K562 (cell line): ENCODE data around the gene SLC41A3. TPM values are rescaled to one million over a fixed set of nuclear protein-coding genes. Genes with fewer than 3 reads are reported as not detected.

Source experiments
- ATAC-seq: fragments of 200-7000 bp; cut with Tn5 transposase; 3 replicates; pipeline ENCODE4 v1.9.1; 2020; ENCODE audit warnings: moderate library complexity
- BruUV-seq: library from RNA; stranded (reverse); fragments of 400-500 nt; replicated peaks from 2 replicates; lab custom pipeline; 2021; lab: Mats Ljungman, UMichigan
- CTCF ChIA-PET: fragments of 300-600 bp; formaldehyde crosslinking; extraction: SDS; loops from one replicate; lab custom pipeline; 2021; ENCODE audit warnings: low intra/inter-chr PET ratio; lab: Yijun Ruan, JAX
- POLR2A ChIA-PET: fragments of 300-600, 350-650 bp; sonication (Branson Sonifier 250); formaldehyde crosslinking; extraction: SDS; loops from one replicate; lab custom pipeline; 2021; ENCODE audit warnings: antibody characterized with exemption, inconsistent platforms; lab: Yijun Ruan, JAX
- DNase-seq, 4 experiments: peaks; one replicate each; pipeline versions ENCODE4 v3.0.0 to v3.0.0-alpha.2; 2011 to 2018; ENCODE audit warnings: low spot score in 3 of 4, mixed read lengths in 3 of 4; ENCODE audit errors: extremely low read depth in 1 of 4
- FAIRE-seq: peaks from 2 replicates; lab custom pipeline; 2011; peaks lifted over from hg19 to GRCh38; lab: Jason Lieb, UNC
- H2AFZ ChIP-seq: 2 replicates; pipeline ENCODE4 v1.6.0; 2011; ENCODE audit warnings: low read depth, low read length, control low read depth, inconsistent platforms
- H3K27ac ChIP-seq: fragments of 200-600 bp; 3 replicates; pipeline ENCODE4 v1.8.0; 2011; ENCODE audit warnings: low read depth, mild to moderate bottlenecking, control low read depth, inconsistent platforms, low read length, moderate library complexity, mixed read lengths; ENCODE audit errors: extremely low read depth
- H3K27me3 ChIP-seq, 2 experiments: fragments of 300-600 bp in 1 of 2; 2 replicates in 1 of 2; 3 replicates in 1 of 2; pipeline versions ENCODE4 v1.6.0 to v1.8.0; 2011; ENCODE audit warnings: inconsistent platforms in 2 of 2, low read length in 2 of 2, mild to moderate bottlenecking in 1 of 2, mixed read lengths in 1 of 2, moderate library complexity in 1 of 2; ENCODE audit not compliant: control insufficient read depth in 2 of 2, insufficient read depth in 2 of 2
- H3K36me3 ChIP-seq: fragments of 300-600 bp; 3 replicates; pipeline ENCODE4 v1.8.0; 2011; ENCODE audit warnings: mild to moderate bottlenecking, low read length, inconsistent platforms; ENCODE audit not compliant: control insufficient read depth, insufficient read depth
- H3K4me1 ChIP-seq, 2 experiments: fragments of 200-600 bp in 1 of 2; replicated peaks in 1 of 2; 2 replicates in 1 of 2; 3 replicates in 1 of 2; pipeline versions ENCODE4 v1.5.1 to v1.8.0; 2011; ENCODE audit warnings: inconsistent platforms in 2 of 2, low read length in 2 of 2, mild to moderate bottlenecking in 1 of 2, mixed read lengths in 1 of 2, moderate library complexity in 1 of 2; ENCODE audit not compliant: control insufficient read depth in 2 of 2, insufficient read depth in 2 of 2
- H3K4me2 ChIP-seq: 2 replicates; pipeline ENCODE4 v1.6.1; 2011; ENCODE audit warnings: low read length, control low read depth, inconsistent platforms, mixed read lengths; ENCODE audit not compliant: insufficient read depth
- H3K4me3 ChIP-seq: fragments of 200-600 bp; sonication (generic), shearing (Covaris generic); 2 replicates; pipeline ENCODE4 v1.5.1; 2016; ENCODE audit warnings: control low read depth, inconsistent platforms
- H3K79me2 ChIP-seq: fragments of 200-600 bp; 3 replicates; pipeline ENCODE4 v1.8.0; 2011; ENCODE audit warnings: low read length, inconsistent platforms; ENCODE audit not compliant: control insufficient read depth, insufficient read depth
- H3K9ac ChIP-seq, 2 experiments: 2 replicates each; pipeline versions ENCODE4 v1.6.0 to v1.6.1; 2011; ENCODE audit warnings: low read depth in 2 of 2, low read length in 2 of 2, control low read depth in 1 of 2, inconsistent platforms in 1 of 2, mild to moderate bottlenecking in 1 of 2, mixed read lengths in 1 of 2; ENCODE audit not compliant: insufficient read depth in 1 of 2
- H3K9me1 ChIP-seq: one replicate; pipeline ENCODE4 v1.6.0; 2011; ENCODE audit warnings: inconsistent platforms, mild to moderate bottlenecking, low read length, moderate library complexity; ENCODE audit not compliant: control insufficient read depth, insufficient read depth
- H3K9me3 ChIP-seq: replicated peaks from 2 replicates; pipeline ENCODE4 v1.5.1; 2011; ENCODE audit warnings: low read depth, low read length, inconsistent platforms; ENCODE audit not compliant: control insufficient read depth, insufficient read depth
- H4K20me1 ChIP-seq: replicated peaks from 2 replicates; pipeline ENCODE4 v1.6.1; 2011; ENCODE audit warnings: low read length, inconsistent platforms, mixed read lengths; ENCODE audit not compliant: control insufficient read depth, insufficient read depth
- BRCA1 ChIP-seq, 2 experiments: fragments of 450-650 bp in 1 of 2; sonication (generic) in 1 of 2; formaldehyde crosslinking in 1 of 2; IDR thresholded peaks; 2 replicates each; pipeline versions ENCODE4 v1.5.0 to v1.6.1; 2017 to 2020; ENCODE audit warnings: mild to moderate bottlenecking in 1 of 2, missing genetic modification reagents in 1 of 2
- C11orf30 ChIP-seq: fragments of 450-650 bp; IDR thresholded peaks from 2 replicates; pipeline ENCODE4 v1.6.1; 2016; ENCODE audit warnings: low read depth, mild to moderate bottlenecking
- CCAR2 ChIP-seq: fragments of 200-400 bp; formaldehyde crosslinking; IDR thresholded peaks from 2 replicates; pipeline ENCODE4 v1.6.1; 2017; ENCODE audit warnings: mild to moderate bottlenecking, low read depth, low read length
- DIDO1 ChIP-seq: fragments of 450-650 bp; IDR thresholded peaks from 2 replicates; pipeline ENCODE4 v1.6.1; 2016; ENCODE audit warnings: low read depth, missing biosample characterization, missing genetic modification characterization
- FOSL1 ChIP-seq: fragments of 200-800 bp; sonication (Bioruptor generic); conservative IDR thresholded peaks from 2 replicates; pipeline ENCODE4 v1.6.1; 2016; ENCODE audit warnings: missing genetic modification characterization, missing compliant biosample characterization
- FOXJ3 ChIP-seq: sonication (generic); formaldehyde crosslinking; IDR thresholded peaks from 2 replicates; pipeline ENCODE4 v1.4.0; 2020; ENCODE audit warnings: mild to moderate bottlenecking, missing genetic modification reagents
- GABPB1 ChIP-seq: sonication (generic); formaldehyde crosslinking; IDR thresholded peaks from 2 replicates; pipeline ENCODE4 v1.8.0; 2022; ENCODE audit warnings: mild to moderate bottlenecking, missing genetic modification reagents
- JUND ChIP-seq, 2 experiments: IDR thresholded peaks; 2 replicates in 1 of 2; 3 replicates in 1 of 2; pipeline ENCODE4 v1.6.1; 2011; ENCODE audit warnings: borderline replicate concordance in 2 of 2, low read depth in 2 of 2, low read length in 2 of 2, improper control_type of control experiment in 1 of 2, missing biosample characterization in 1 of 2, missing genetic modification characterization in 1 of 2, missing genetic modification reagents in 1 of 2
- NBN ChIP-seq: fragments of 450-650 bp; IDR thresholded peaks from 2 replicates; pipeline ENCODE4 v1.6.1; 2016; ENCODE audit warnings: low read depth, mild to moderate bottlenecking
- NFATC3 ChIP-seq: fragments of 450-650 bp; IDR thresholded peaks from 2 replicates; pipeline ENCODE4 v1.6.1; 2017; ENCODE audit warnings: mild to moderate bottlenecking
- POLR2AphosphoS5 ChIP-seq: IDR thresholded peaks from 2 replicates; pipeline ENCODE4 v1.6.1; 2011; ENCODE audit warnings: mild to moderate bottlenecking, low read depth, low read length, moderate library complexity; ENCODE audit not compliant: control insufficient read depth, insufficient read depth
- PURB ChIP-seq: sonication (generic); formaldehyde crosslinking; IDR thresholded peaks from 2 replicates; pipeline ENCODE4 v1.9.0; 2021; ENCODE audit warnings: low read depth, mild to moderate bottlenecking, missing genetic modification reagents
- SAP30 ChIP-seq: fragments of 200-600 bp; sonication (generic); IDR thresholded peaks from 2 replicates; pipeline ENCODE4 v1.6.1; 2012; ENCODE audit warnings: borderline replicate concordance, low read depth, mild to moderate bottlenecking, moderate library complexity, low read length, control low read depth, inconsistent platforms; ENCODE audit not compliant: insufficient read depth, poor library complexity, severe bottlenecking
- SMC3 ChIP-seq: conservative IDR thresholded peaks from 2 replicates; pipeline ENCODE4 v1.6.1; 2011; ENCODE audit warnings: low read depth, low read length, improper control_type of control experiment; ENCODE audit not compliant: insufficient read depth
- ZEB2 ChIP-seq: fragments of 450-650 bp; IDR thresholded peaks from 2 replicates; pipeline ENCODE4 v1.6.1; 2016
- ZNF224 ChIP-seq: sonication (generic); formaldehyde crosslinking; IDR thresholded peaks from 2 replicates; pipeline ENCODE4 v1.8.0; 2022; ENCODE audit warnings: mild to moderate bottlenecking, missing genetic modification reagents
- ZNF778 ChIP-seq: fragments of 450-650 bp; formaldehyde crosslinking; IDR thresholded peaks from 2 replicates; pipeline ENCODE4 v1.4.0; 2020; ENCODE audit warnings: mild to moderate bottlenecking, moderate library complexity
- WGBS: fragments of 100-300 bp; shearing (Covaris generic); methylation state at CpG from one replicate; pipeline ENCODE4 v1.1.6; 2016; ENCODE audit warnings: low coverage, mixed read lengths; ENCODE audit not compliant: insufficient coverage; ENCODE audit errors: missing lambda C conversion rate; 5-methylcytosine and 5-hydroxymethylcytosine counted together
- in situ Hi-C: fragments of 300-500 bp; cut with MboI; formaldehyde crosslinking; loops from 4 replicates; pipeline ENCODE4 v1.15.0; 2018; ENCODE audit warnings: inconsistent platforms, mixed read lengths
- intact Hi-C: fragments of 100-400 bp; cut with micrococcal nuclease; formaldehyde crosslinking; loops from 2 replicates; pipeline ENCODE4 v1.14.2; 2022
- polyA plus RNA-seq, 8 experiments: library from polyadenylated mRNA; depleted of rRNA in 4 of 8; stranded (reverse) in 5 of 8; unstranded in 3 of 8; fragments of >200 nt; fragmentation: Nextera tagmentation in 2 of 8; fragmentation: Illumina TruSeq in 1 of 8; extraction: Ambion mirVana in 2 of 8; extraction: Trizol in 1 of 8; gene quantifications; 2 replicates each; pipeline versions ENCODE4 v1.2.1 to v1.2.3, GENCODE V29; 2011 to 2014; ENCODE audit warnings: inconsistent platforms in 1 of 8, missing spikeins in 1 of 8
- total RNA-seq, 7 experiments: library from RNA; depleted of rRNA in 6 of 7; stranded (reverse); fragments of >200 nt in 6 of 7; fragmentation: Illumina TruSeq in 2 of 7; extraction: Trizol in 2 of 7; gene quantifications; 2 replicates each; pipeline versions ENCODE4 v1.2.1 to v1.2.3, GENCODE V29; 2011 to 2021; ENCODE audit warnings: low replicate concordance in 1 of 7

Gene SLC41A3
- total and polyA plus RNA-seq, 9 of the 15 experiments (the other 6 are each of a cell fraction or from before 2014, with no cell fraction given), result 4.1 to 20.7 (median 11.2) TPM

- Histone ChIP-seq H3K27ac (no peak overlapping the region), H3K4me2 (no peak overlapping the region), H2AFZ (no peak overlapping the region), H3K27me3 (peaks cover 2 to 19% of the 10 kb centered on the region in 2 experiments; a peak in 3 of 5 replicates), H3K4me3 (no peak overlapping the region), H3K9me3 (no peaks in the 10 kb centered on the region), H3K36me3 (no peaks in the 10 kb centered on the region), H3K9me1 (no peaks in the 10 kb centered on the region), H4K20me1 (no peaks in the 10 kb centered on the region), H3K79me2 (no peaks in the 10 kb centered on the region), H3K4me1 (no peaks in the 10 kb centered on the region), H3K9ac (no peak overlapping the region)
- no peak for FAIRE-seq
- no peak for DNase-seq
- BruUV-seq, result no TSS peak
- POLR2A ChIA-PET, result no interaction called here
- CTCF ChIA-PET, result no interaction called here
- ATAC-seq, result no peak
- intact Hi-C loops (no loop called here), in situ Hi-C loops (loop anchor here (25.0 kb wide), 1 partner anchor 261 kb away; the partner anchor contains the start of gene CFAP100)
- 0% methylated on average over 1 of the region's 2 CpGs for WGBS
- TF ChIP-seq NBN, result no peak
- no peak for TF ChIP-seq SMC3
- no peak for TF ChIP-seq FOSL1
These were observed 41.9 kb upstream of the SLC41A3 start for GRCh38 chr3:126125781-126126251.

GRCh38 chr3:126125341-126125740, 41.4 kb upstream of the SLC41A3 start:
- Histone ChIP-seq H3K36me3 (no peaks in the 10 kb centered on the region), H3K27me3 (peaks cover 2 to 14% of the 10 kb centered on the region in 2 experiments; a peak in 3 of 5 replicates), H2AFZ (no peak overlapping the region), H3K27ac (no peak overlapping the region), H3K4me2 (no peak overlapping the region), H4K20me1 (no peaks in the 10 kb centered on the region), H3K9ac (no peak overlapping the region), H3K79me2 (no peaks in the 10 kb centered on the region), H3K9me3 (no peaks in the 10 kb centered on the region), H3K4me1 (no peaks in the 10 kb centered on the region), H3K4me3 (no peak overlapping the region), H3K9me1 (no peaks in the 10 kb centered on the region)
- ChIA-PET POLR2A (no interaction called here), CTCF (no interaction called here)
- TF ChIP-seq ZEB2 (no peak), GABPB1 (CRISPR knock-in tag) (no peak), SAP30 (no peak), BRCA1 (IDR thresholded peaks at IDR 0.05) (no peak), BRCA1 (CRISPR knock-in tag; IDR thresholded peaks at IDR 0.05) (no peak), POLR2AphosphoS5 (no peak), DIDO1 (no peak), ZNF778 (no peak), C11orf30 (no peak), ZNF224 (CRISPR knock-in tag) (no peak), PURB (CRISPR knock-in tag) (no peak), CCAR2 (no peak), FOXJ3 (CRISPR knock-in tag) (no peak), JUND (IDR thresholded peaks at IDR 0.05; ENCODE audit: borderline replicate concordance, low read depth, low read length) (no peak), JUND (tag; IDR thresholded peaks at IDR 0.05; ENCODE audit: borderline replicate concordance, low read depth, low read length) (no peak), NFATC3 (no peak)
- DNase-seq (no peak), ATAC-seq (no peak), FAIRE-seq (no peak)
- intact Hi-C loops, result no loop called here
- no TSS peak for BruUV-seq
- in situ Hi-C loops, result loop anchor here (25.0 kb wide), 1 partner anchor 262 kb away; the partner anchor contains the start of gene CFAP100
- 0% methylated on average over 2 of the region's 5 CpGs for WGBS
